GM23338 (cell line): ENCODE results near the gene PHLDB1. TPM values are rescaled to one million over a fixed set of nuclear protein-coding genes. Genes with fewer than 3 reads are reported as not detected.

ENCODE experiments used
- ATAC-seq: fragments of 200-7000 bp; cut with Tn5 transposase; 3 replicates; pipeline ENCODE4 v1.9.1; 2020
- DNase-seq: peaks from one replicate; pipeline ENCODE4 v3.0.0-alpha.2; 2015; ENCODE audit warnings: low spot score
- H2AFZ ChIP-seq: fragments of 200-600 bp; sonication (generic); 2 replicates; pipeline ENCODE4 v1.8.0; 2016; ENCODE audit warnings: antibody characterized with exemption, mild to moderate bottlenecking, moderate library complexity
- H3F3A ChIP-seq: fragments of 200-600 bp; sonication (generic); replicated peaks from 2 replicates; pipeline ENCODE4 v1.8.0; 2017; ENCODE audit warnings: antibody characterized with exemption, mixed run types, low read depth
- H3K27ac ChIP-seq: fragments of 200-600 bp; sonication (generic); 2 replicates; pipeline ENCODE4 v1.6.1; 2016; ENCODE audit warnings: low read depth
- H3K27me3 ChIP-seq: fragments of 200-600 bp; sonication (generic); 2 replicates; pipeline ENCODE4 v1.8.0; 2016; ENCODE audit warnings: mild to moderate bottlenecking, mixed run types, moderate library complexity; ENCODE audit not compliant: insufficient read depth
- H3K36me3 ChIP-seq: fragments of 200-600 bp; sonication (generic); 2 replicates; pipeline ENCODE4 v1.8.0; 2016; ENCODE audit warnings: mild to moderate bottlenecking; ENCODE audit not compliant: insufficient read depth
- H3K4me1 ChIP-seq: fragments of 200-600 bp; sonication (generic); 2 replicates; pipeline ENCODE4 v1.8.0; 2016; ENCODE audit warnings: mild to moderate bottlenecking, moderate library complexity; ENCODE audit not compliant: insufficient read depth
- H3K4me2 ChIP-seq: fragments of 200-600 bp; sonication (generic); 2 replicates; pipeline ENCODE4 v1.7.1; 2017; ENCODE audit warnings: mixed run types
- H3K4me3 ChIP-seq: fragments of 200-600 bp; sonication (generic); 2 replicates; pipeline ENCODE4 v1.6.1; 2016; ENCODE audit warnings: mixed run types
- H3K79me2 ChIP-seq: fragments of 200-600 bp; sonication (generic); replicated peaks from 2 replicates; pipeline ENCODE4 v1.8.0; 2017; ENCODE audit warnings: mild to moderate bottlenecking; ENCODE audit not compliant: insufficient read depth
- H3K9me2 ChIP-seq: fragments of 200-600 bp; sonication (generic); 2 replicates; pipeline ENCODE4 v1.8.0; 2017; ENCODE audit not compliant: insufficient read depth
- H4K20me1 ChIP-seq: fragments of 200-600 bp; sonication (generic); replicated peaks from 2 replicates; pipeline ENCODE4 v1.8.0; 2017; ENCODE audit warnings: mild to moderate bottlenecking; ENCODE audit not compliant: insufficient read depth
- H3K27ac Mint-ChIP-seq: 2 replicates; pipeline ENCODE4 v1.8.0; 2020; ENCODE audit warnings: inconsistent platforms, mild to moderate bottlenecking, moderate library complexity, mixed read lengths
- H3K27me3 Mint-ChIP-seq: 3 replicates; pipeline ENCODE4 v1.8.0; 2022; ENCODE audit warnings: low read depth, mild to moderate bottlenecking, moderate library complexity, mixed read lengths, inconsistent platforms; ENCODE audit not compliant: insufficient read depth, poor library complexity
- H3K36me3 Mint-ChIP-seq: 3 replicates; pipeline ENCODE4 v1.8.0; 2021; ENCODE audit warnings: low read depth, mild to moderate bottlenecking, inconsistent platforms, moderate library complexity, mixed read lengths
- H3K4me1 Mint-ChIP-seq: 3 replicates; pipeline ENCODE4 v1.8.0; 2020; ENCODE audit warnings: mild to moderate bottlenecking, inconsistent platforms, mixed read lengths
- H3K4me3 Mint-ChIP-seq: 3 replicates; pipeline ENCODE4 v1.8.0; 2021; ENCODE audit warnings: moderate library complexity, mild to moderate bottlenecking, inconsistent platforms, mixed read lengths
- H3K9me3 Mint-ChIP-seq: 3 replicates; pipeline ENCODE4 v1.8.0; 2020; ENCODE audit warnings: moderate library complexity, mild to moderate bottlenecking, inconsistent platforms, mixed read lengths
- CTCF ChIP-seq, 2 experiments: fragments of 200-600 bp in 1 of 2; sonication (generic) in 1 of 2; conservative IDR thresholded peaks; 2 replicates each; pipeline versions ENCODE4 v1.5.1 to v1.6.1; 2016 to 2017; ENCODE audit warnings: antibody characterized with exemption in 2 of 2, low read depth in 2 of 2, mild to moderate bottlenecking in 2 of 2, moderate library complexity in 1 of 2
- EZH2phosphoT487 ChIP-seq: fragments of 200-600 bp; sonication (generic); IDR thresholded peaks from one replicate; pipeline ENCODE4 v1.8.1; 2018; ENCODE audit warnings: antibody characterized with exemption; ENCODE audit not compliant: unreplicated experiment
- JUNB ChIP-seq: IDR thresholded peaks from one replicate; pipeline ENCODE4 v1.6.1; 2016; ENCODE audit warnings: antibody characterized with exemption; ENCODE audit not compliant: unreplicated experiment
- POLR2AphosphoS5 ChIP-seq: IDR thresholded peaks from 2 replicates; pipeline ENCODE4 v1.6.1; 2016; ENCODE audit warnings: antibody characterized with exemption, low read depth
- REST ChIP-seq: IDR thresholded peaks from one replicate; pipeline ENCODE4 v1.6.1; 2018; ENCODE audit warnings: antibody characterized with exemption; ENCODE audit not compliant: unreplicated experiment
- ZNF114 ChIP-seq: fragments of 250-450 bp; sonication (Bioruptor Pico); IDR thresholded peaks from 2 replicates; pipeline ENCODE4 v1.5.0; 2020; ENCODE audit warnings: mild to moderate bottlenecking, moderate library complexity
- polyA plus RNA-seq: library from polyadenylated mRNA; unstranded; fragments of >200 nt; fragmentation: Nextera tagmentation; extraction: Ambion mirVana; gene quantifications from 2 replicates; pipeline ENCODE4 v1.2.1, GENCODE V29; 2016
- total RNA-seq: library from RNA; depleted of rRNA; stranded (reverse); fragments of >200 nt; shearing (Covaris generic); gene quantifications from 2 replicates; pipeline ENCODE4 v1.2.3, GENCODE V29; 2014
- TF ChIP-seq, protein P1 (sequence below): fragments of 250-450 bp; sonication (Bioruptor Pico); IDR thresholded peaks from 2 replicates; pipeline ENCODE4 v1.5.0; 2020; ENCODE audit warnings: mild to moderate bottlenecking, moderate library complexity

The PHLDB1 gene
- total and polyA plus RNA-seq, 2 experiments from 2014 or later: 46.0 to 85.2 TPM

GRCh38 chr11:118631142-118631909, 23.9 kb downstream of the PHLDB1 start:
- no peaks in the 10 kb centered on the region for H3K9me3 Mint-ChIP-seq
- H3K36me3 ChIP-seq: peaks cover 10% of the 10 kb centered on the region; the same call in 1 of the 2 replicates
- H3F3A ChIP-seq: peaks cover 16% of the 10 kb centered on the region
- H3K27ac ChIP-seq: no peak overlapping the region
- H3K4me1 ChIP-seq: peaks cover 17% of the 10 kb centered on the region
- H3K4me3 Mint-ChIP-seq: no peak overlapping the region
- H3K4me3 ChIP-seq: no peak overlapping the region
- peaks cover 30% of the 10 kb centered on the region for H3K27me3 Mint-ChIP-seq
- DNase-seq (no peak), ATAC-seq (no peak)
- no peak overlapping the region for H3K4me2 ChIP-seq
- no peaks in the 10 kb centered on the region for H3K9me2 ChIP-seq
- no peak overlapping the region for H3K27ac Mint-ChIP-seq
- peaks cover 7% of the 10 kb centered on the region; the same call in 1 of the 2 replicates for H4K20me1 ChIP-seq
- no peak overlapping the region for H2AFZ ChIP-seq
- H3K79me2 ChIP-seq: 0 out of 2 replicates have a peak, but pooled peaks cover 3% of the 10 kb centered on the region
- H3K27me3 ChIP-seq: no peaks in the 10 kb centered on the region
- TF ChIP-seq REST: no peak
- TF ChIP-seq JUNB: no peak
- TF ChIP-seq, protein P1, sequence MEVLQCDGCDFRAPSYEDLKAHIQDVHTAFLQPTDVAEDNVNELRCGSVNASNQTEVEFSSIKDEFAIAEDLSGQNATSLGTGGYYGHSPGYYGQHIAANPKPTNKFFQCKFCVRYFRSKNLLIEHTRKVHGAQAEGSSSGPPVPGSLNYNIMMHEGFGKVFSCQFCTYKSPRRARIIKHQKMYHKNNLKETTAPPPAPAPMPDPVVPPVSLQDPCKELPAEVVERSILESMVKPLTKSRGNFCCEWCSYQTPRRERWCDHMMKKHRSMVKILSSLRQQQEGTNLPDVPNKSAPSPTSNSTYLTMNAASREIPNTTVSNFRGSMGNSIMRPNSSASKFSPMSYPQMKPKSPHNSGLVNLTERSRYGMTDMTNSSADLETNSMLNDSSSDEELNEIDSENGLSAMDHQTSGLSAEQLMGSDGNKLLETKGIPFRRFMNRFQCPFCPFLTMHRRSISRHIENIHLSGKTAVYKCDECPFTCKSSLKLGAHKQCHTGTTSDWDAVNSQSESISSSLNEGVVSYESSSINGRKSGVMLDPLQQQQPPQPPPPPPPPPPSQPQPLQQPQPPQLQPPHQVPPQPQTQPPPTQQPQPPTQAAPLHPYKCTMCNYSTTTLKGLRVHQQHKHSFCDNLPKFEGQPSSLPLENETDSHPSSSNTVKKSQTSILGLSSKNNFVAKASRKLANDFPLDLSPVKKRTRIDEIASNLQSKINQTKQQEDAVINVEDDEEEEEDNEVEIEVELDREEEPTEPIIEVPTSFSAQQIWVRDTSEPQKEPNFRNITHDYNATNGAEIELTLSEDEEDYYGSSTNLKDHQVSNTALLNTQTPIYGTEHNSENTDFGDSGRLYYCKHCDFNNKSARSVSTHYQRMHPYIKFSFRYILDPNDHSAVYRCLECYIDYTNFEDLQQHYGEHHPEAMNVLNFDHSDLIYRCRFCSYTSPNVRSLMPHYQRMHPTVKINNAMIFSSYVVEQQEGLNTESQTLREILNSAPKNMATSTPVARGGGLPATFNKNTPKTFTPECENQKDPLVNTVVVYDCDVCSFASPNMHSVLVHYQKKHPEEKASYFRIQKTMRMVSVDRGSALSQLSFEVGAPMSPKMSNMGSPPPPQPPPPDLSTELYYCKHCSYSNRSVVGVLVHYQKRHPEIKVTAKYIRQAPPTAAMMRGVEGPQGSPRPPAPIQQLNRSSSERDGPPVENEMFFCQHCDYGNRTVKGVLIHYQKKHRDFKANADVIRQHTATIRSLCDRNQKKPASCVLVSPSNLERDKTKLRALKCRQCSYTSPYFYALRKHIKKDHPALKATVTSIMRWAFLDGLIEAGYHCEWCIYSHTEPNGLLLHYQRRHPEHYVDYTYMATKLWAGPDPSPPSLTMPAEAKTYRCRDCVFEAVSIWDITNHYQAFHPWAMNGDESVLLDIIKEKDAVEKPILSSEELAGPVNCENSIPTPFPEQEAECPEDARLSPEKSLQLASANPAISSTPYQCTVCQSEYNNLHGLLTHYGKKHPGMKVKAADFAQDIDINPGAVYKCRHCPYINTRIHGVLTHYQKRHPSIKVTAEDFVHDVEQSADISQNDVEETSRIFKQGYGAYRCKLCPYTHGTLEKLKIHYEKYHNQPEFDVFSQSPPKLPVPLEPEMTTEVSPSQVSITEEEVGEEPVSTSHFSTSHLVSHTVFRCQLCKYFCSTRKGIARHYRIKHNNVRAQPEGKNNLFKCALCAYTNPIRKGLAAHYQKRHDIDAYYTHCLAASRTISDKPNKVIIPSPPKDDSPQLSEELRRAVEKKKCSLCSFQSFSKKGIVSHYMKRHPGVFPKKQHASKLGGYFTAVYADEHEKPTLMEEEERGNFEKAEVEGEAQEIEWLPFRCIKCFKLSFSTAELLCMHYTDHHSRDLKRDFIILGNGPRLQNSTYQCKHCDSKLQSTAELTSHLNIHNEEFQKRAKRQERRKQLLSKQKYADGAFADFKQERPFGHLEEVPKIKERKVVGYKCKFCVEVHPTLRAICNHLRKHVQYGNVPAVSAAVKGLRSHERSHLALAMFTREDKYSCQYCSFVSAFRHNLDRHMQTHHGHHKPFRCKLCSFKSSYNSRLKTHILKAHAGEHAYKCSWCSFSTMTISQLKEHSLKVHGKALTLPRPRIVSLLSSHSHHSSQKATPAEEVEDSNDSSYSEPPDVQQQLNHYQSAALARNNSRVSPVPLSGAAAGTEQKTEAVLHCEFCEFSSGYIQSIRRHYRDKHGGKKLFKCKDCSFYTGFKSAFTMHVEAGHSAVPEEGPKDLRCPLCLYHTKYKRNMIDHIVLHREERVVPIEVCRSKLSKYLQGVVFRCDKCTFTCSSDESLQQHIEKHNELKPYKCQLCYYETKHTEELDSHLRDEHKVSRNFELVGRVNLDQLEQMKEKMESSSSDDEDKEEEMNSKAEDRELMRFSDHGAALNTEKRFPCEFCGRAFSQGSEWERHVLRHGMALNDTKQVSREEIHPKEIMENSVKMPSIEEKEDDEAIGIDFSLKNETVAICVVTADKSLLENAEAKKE: no peak
- no peak for TF ChIP-seq CTCF (conservative IDR thresholded peaks at IDR 0.05; ENCODE audit: low read depth in 2 of 2)
- no peak for TF ChIP-seq ZNF114
- no peak for TF ChIP-seq EZH2phosphoT487
- TF ChIP-seq POLR2AphosphoS5: no peak
- H3K4me1 Mint-ChIP-seq: peaks cover 27% of the 10 kb centered on the region
- peaks cover 49% of the 10 kb centered on the region for H3K36me3 Mint-ChIP-seq
